Measurements from ENCODE around the gene CTIF. TPM values are rescaled to one million over a fixed set of nuclear protein-coding genes. Genes with fewer than 3 reads are reported as not detected.

The CTIF gene
- polyA plus RNA-seq, 3 donors = 0.38 to 8.7 (median 1.2) TPM

DNA sequence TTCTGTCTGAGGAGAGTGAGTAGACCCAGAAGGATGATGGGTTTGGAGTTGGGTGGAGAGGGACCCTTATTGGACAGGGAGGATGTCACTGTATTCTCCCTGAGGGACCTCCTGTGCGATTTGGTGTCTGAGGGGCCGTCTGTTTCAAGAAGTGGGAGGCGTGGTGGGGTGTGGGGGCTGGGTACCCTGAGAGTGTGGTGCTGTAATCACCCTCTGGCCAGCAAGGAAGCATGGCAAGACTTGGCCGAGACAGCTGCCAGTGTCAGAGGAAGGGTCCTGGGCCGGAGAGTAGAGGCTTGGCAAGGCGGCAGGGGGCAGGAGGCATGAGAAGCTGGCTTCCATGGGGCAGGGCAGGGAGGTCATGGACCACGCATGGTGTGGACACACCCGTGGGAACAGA lies 43.1 kb downstream of the CTIF start:
- Mint-ChIP-seq H3K4me1 (no peaks in the 10 kb centered on the region), H3K27ac (no peak overlapping the region), H3K27me3 (ENCODE audit: low read depth in 3 of 3) (peaks cover 0 to 5% (median 2%) of the 10 kb centered on the region in 3 donors), H3K4me3 (no peak overlapping the region), H3K9me3 (peaks cover 3 to 12% (median 6%) of the 10 kb centered on the region in 7 donors), H3K36me3 (peaks cover 3 to 7% of the 10 kb centered on the region in 2 donors)
- no peaks in the 10 kb centered on the region for H3K79me2 ChIP-seq (ENCODE audit: insufficient read depth, low read length)
- no peak overlapping the region for H3K4me3 ChIP-seq (replicated peaks in 1 of 3; ENCODE audit: low read depth in 2 of 3, low read length in 3 of 3)
- intact Hi-C loops (cut with micrococcal nuclease) = no loop called here
- no peak overlapping the region for H3K27ac ChIP-seq (ENCODE audit: low read depth in 1 of 2, low read length in 2 of 2)
- H3K4me1 ChIP-seq (ENCODE audit: control insufficient read depth in 1 of 2, insufficient read depth in 2 of 2, low read length in 2 of 2) = no peaks in the 10 kb centered on the region
- H4K20me1 ChIP-seq (ENCODE audit: insufficient read depth, low read length) = peaks cover 16% of the 10 kb centered on the region
- H3K27me3 ChIP-seq (ENCODE audit: control insufficient read depth in 2 of 2, insufficient read depth in 2 of 2, low read length in 2 of 2) = no peaks in the 10 kb centered on the region
- no peak for DNase-seq
- H3K4me2 ChIP-seq (replicated peaks; ENCODE audit: extremely low read depth, low read length, poor library complexity, severe bottlenecking) = no peak overlapping the region
- H2AFZ ChIP-seq (ENCODE audit: insufficient read depth, low read depth, low read length, poor library complexity, severe bottlenecking) = no peak overlapping the region
- no peaks in the 10 kb centered on the region for H3K36me3 ChIP-seq (replicated peaks in 1 of 2; ENCODE audit: control insufficient read depth in 1 of 2, insufficient read depth in 2 of 2, low read length in 2 of 2)
- H3K9me3 ChIP-seq (replicated peaks in 1 of 2; ENCODE audit: control insufficient read depth in 1 of 2, insufficient read depth in 1 of 2, low read length in 2 of 2) = peaks cover 0 to 2% of the 10 kb centered on the region in 2 donors
- no peak overlapping the region for H3K9ac ChIP-seq (ENCODE audit: insufficient read depth, low read length, poor library complexity, severe bottlenecking)
- TF ChIP-seq, protein P1, sequence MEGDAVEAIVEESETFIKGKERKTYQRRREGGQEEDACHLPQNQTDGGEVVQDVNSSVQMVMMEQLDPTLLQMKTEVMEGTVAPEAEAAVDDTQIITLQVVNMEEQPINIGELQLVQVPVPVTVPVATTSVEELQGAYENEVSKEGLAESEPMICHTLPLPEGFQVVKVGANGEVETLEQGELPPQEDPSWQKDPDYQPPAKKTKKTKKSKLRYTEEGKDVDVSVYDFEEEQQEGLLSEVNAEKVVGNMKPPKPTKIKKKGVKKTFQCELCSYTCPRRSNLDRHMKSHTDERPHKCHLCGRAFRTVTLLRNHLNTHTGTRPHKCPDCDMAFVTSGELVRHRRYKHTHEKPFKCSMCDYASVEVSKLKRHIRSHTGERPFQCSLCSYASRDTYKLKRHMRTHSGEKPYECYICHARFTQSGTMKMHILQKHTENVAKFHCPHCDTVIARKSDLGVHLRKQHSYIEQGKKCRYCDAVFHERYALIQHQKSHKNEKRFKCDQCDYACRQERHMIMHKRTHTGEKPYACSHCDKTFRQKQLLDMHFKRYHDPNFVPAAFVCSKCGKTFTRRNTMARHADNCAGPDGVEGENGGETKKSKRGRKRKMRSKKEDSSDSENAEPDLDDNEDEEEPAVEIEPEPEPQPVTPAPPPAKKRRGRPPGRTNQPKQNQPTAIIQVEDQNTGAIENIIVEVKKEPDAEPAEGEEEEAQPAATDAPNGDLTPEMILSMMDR (IDR thresholded peaks at IDR 0.05) = no peak
- WGBS (ENCODE audit: insufficient coverage) = 82% methylated on average over 8 of the region's 8 CpGs

DNA sequence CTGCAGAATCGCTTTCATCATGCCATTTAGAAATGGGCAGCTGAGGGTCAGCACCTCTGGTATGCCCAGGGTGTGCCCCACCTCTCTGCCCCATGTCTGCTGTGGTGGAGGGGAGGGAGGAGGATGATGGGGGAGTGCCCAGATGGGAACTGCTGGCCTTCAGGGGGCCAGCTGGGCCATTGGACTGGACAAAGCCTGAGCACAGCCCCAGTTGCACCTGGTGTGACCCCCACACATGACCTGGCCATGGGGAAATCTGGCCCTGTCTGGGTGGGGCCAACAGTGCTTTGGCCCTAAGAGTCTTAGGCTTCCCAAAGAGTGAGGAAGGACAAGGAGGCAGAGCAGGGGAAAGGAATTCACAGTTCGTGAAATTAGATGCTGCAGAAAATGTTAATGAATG lies 44.1 kb downstream of the CTIF start:
- peaks cover 0 to 6% (median 3%) of the 10 kb centered on the region in 7 donors for H3K9me3 Mint-ChIP-seq
- Histone ChIP-seq H4K20me1 (ENCODE audit: insufficient read depth, low read length) (peaks cover 18% of the 10 kb centered on the region), H3K27me3 (ENCODE audit: control insufficient read depth in 2 of 2, insufficient read depth in 2 of 2, low read length in 2 of 2) (no peaks in the 10 kb centered on the region), H3K27ac (ENCODE audit: low read depth in 1 of 2, low read length in 2 of 2) (no peak overlapping the region), H3K4me2 (replicated peaks; ENCODE audit: extremely low read depth, low read length, poor library complexity, severe bottlenecking) (no peak overlapping the region), H2AFZ (ENCODE audit: insufficient read depth, low read depth, low read length, poor library complexity, severe bottlenecking) (no peak overlapping the region), H3K9ac (ENCODE audit: insufficient read depth, low read length, poor library complexity, severe bottlenecking) (no peak overlapping the region), H3K79me2 (ENCODE audit: insufficient read depth, low read length) (no peaks in the 10 kb centered on the region), H3K9me3 (replicated peaks in 1 of 2; ENCODE audit: control insufficient read depth in 1 of 2, insufficient read depth in 1 of 2, low read length in 2 of 2) (no peaks in the 10 kb centered on the region), H3K4me1 (ENCODE audit: control insufficient read depth in 1 of 2, insufficient read depth in 2 of 2, low read length in 2 of 2) (no peaks in the 10 kb centered on the region), H3K4me3 (replicated peaks in 1 of 3; ENCODE audit: low read depth in 2 of 3, low read length in 3 of 3) (no peak overlapping the region), H3K36me3 (replicated peaks in 1 of 2; ENCODE audit: control insufficient read depth in 1 of 2, insufficient read depth in 2 of 2, low read length in 2 of 2) (no peaks in the 10 kb centered on the region)
- no peak for DNase-seq
- peaks cover 1 to 2% of the 10 kb centered on the region in 2 donors for H3K36me3 Mint-ChIP-seq
- intact Hi-C loops (cut with micrococcal nuclease) = no loop called here
- H3K4me3 Mint-ChIP-seq = no peak overlapping the region
- WGBS (ENCODE audit: insufficient coverage) = 100% methylated on average over 1 of the region's 2 CpGs
- TF ChIP-seq, protein P1 (IDR thresholded peaks at IDR 0.05) = no peak
- H3K27me3 Mint-ChIP-seq (ENCODE audit: low read depth in 3 of 3) = peaks cover 0 to 5% (median 2%) of the 10 kb centered on the region in 3 donors
- no peak overlapping the region for H3K27ac Mint-ChIP-seq
- H3K4me1 Mint-ChIP-seq = no peaks in the 10 kb centered on the region
